ENCODE results near the gene MLST8. TPM values are rescaled to one million over a fixed set of nuclear protein-coding genes. Genes with fewer than 3 reads are reported as not detected.

MLST8 gene
- total and polyA plus RNA-seq, 4 donors, result 10.6 to 80.9 (median 52.9) TPM

DNA sequence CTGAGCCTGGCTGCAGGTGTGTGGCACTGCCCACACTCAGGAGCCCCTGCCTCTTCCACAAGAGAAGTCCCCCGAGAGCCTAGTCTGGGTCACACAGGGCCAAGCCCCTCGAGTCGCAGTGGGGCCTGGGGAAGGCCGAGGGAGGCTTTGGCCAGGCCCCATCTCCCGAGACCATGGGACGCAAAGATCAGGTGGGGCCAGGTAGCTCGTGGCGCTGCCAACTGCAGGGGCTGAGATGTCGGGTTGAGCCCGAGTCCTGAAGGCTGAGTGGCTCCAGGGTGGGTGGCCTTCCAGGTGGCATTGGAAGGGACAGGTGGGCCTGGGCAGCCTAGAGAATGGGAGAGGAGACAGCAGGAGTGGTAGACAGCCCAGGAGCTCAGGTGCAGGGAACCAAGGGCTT lies 43.3 kb upstream of the MLST8 start:
- no peak overlapping the region for H3K27ac ChIP-seq (ENCODE audit: low read depth, low read length)
- no peaks in the 10 kb centered on the region for H3K27me3 ChIP-seq (ENCODE audit: control insufficient read depth, insufficient read depth, low read length)
- H3K9me3 ChIP-seq (ENCODE audit: control insufficient read depth, insufficient read depth, low read length), result no peaks in the 10 kb centered on the region
- H3K36me3 ChIP-seq (ENCODE audit: control insufficient read depth, insufficient read depth, low read length), result peaks cover 90% of the 10 kb centered on the region
- DNase-seq (ENCODE audit: low read depth in 4 of 6, low spot score in 6 of 6), result no peak
- H3K4me1 ChIP-seq (ENCODE audit: control insufficient read depth, insufficient read depth, low read length), result peaks cover 56% of the 10 kb centered on the region
- WGBS (ENCODE audit: insufficient coverage), result 97% methylated on average over 10 of the region's 10 CpGs
- H3K4me3 ChIP-seq (ENCODE audit: low read depth, low read length), result no peak overlapping the region

GRCh38 chr16:2162676-2163118 lies 42.6 kb upstream of the MLST8 start:
- Histone ChIP-seq H3K4me1 (ENCODE audit: control insufficient read depth, insufficient read depth, low read length) (peaks cover 48% of the 10 kb centered on the region), H3K27ac (ENCODE audit: low read depth, low read length) (no peak overlapping the region)
- 72% methylated on average over 11 of the region's 13 CpGs for WGBS (ENCODE audit: insufficient coverage)

GRCh38 chr16:2163211-2163881 lies 41.9 kb upstream of the MLST8 start:
- H3K27ac ChIP-seq (ENCODE audit: low read depth, low read length), result no peak overlapping the region

More at GRCh38 chr16:2162676-2163118, 42.6 kb upstream of the MLST8 start:
- H3K27me3 ChIP-seq (ENCODE audit: control insufficient read depth, insufficient read depth, low read length), result no peaks in the 10 kb centered on the region
- no peak overlapping the region for H3K4me3 ChIP-seq (ENCODE audit: low read depth, low read length)
- no peaks in the 10 kb centered on the region for H3K9me3 ChIP-seq (ENCODE audit: control insufficient read depth, insufficient read depth, low read length)
- no peak for DNase-seq (ENCODE audit: low read depth in 4 of 6, low spot score in 6 of 6)
- H3K36me3 ChIP-seq (ENCODE audit: control insufficient read depth, insufficient read depth, low read length), result peaks cover 91% of the 10 kb centered on the region

DNA sequence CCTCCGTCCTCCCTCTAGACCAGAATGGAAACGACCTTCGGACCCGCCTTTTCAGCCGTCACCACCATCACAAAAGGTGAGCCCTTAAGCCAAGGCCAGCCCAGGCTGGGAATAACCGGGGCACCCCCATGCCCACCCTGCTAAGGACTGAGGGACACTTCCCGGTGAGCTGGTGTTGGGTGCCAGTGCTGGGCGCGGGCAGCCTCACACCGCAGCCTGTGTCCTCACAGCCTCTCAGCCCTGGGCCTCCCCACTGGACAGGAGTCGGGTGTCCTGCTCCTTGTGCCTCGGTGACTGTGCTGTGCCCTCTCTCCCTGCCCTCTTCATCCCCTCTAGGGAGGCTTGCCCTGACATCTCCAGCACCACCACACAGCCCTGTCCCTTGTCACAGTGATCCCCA lies 39.4 kb upstream of the MLST8 start:
- Histone ChIP-seq H3K4me1 (ENCODE audit: control insufficient read depth, insufficient read depth, low read length) (peaks cover 24% of the 10 kb centered on the region), H3K27me3 (ENCODE audit: control insufficient read depth, insufficient read depth, low read length) (no peaks in the 10 kb centered on the region), H3K9me3 (ENCODE audit: control insufficient read depth, insufficient read depth, low read length) (no peaks in the 10 kb centered on the region), H3K27ac (ENCODE audit: low read depth, low read length) (no peak overlapping the region), H3K36me3 (ENCODE audit: control insufficient read depth, insufficient read depth, low read length) (peaks cover 95% of the 10 kb centered on the region), H3K4me3 (ENCODE audit: low read depth, low read length) (no peak overlapping the region)
- 98% methylated on average over 11 of the region's 12 CpGs for WGBS (ENCODE audit: insufficient coverage)
- no peak for DNase-seq (ENCODE audit: low read depth in 4 of 6, low spot score in 6 of 6)

More at GRCh38 chr16:2163211-2163881, 41.9 kb upstream of the MLST8 start:
- Histone ChIP-seq H3K4me3 (ENCODE audit: low read depth, low read length) (no peak overlapping the region), H3K9me3 (ENCODE audit: control insufficient read depth, insufficient read depth, low read length) (no peaks in the 10 kb centered on the region), H3K36me3 (ENCODE audit: control insufficient read depth, insufficient read depth, low read length) (peaks cover 91% of the 10 kb centered on the region), H3K4me1 (ENCODE audit: control insufficient read depth, insufficient read depth, low read length) (peaks cover 41% of the 10 kb centered on the region), H3K27me3 (ENCODE audit: control insufficient read depth, insufficient read depth, low read length) (no peaks in the 10 kb centered on the region)
- 93% methylated on average over 23 of the region's 26 CpGs for WGBS (ENCODE audit: insufficient coverage)
- no peak for DNase-seq (ENCODE audit: low read depth in 4 of 6, low spot score in 6 of 6)

- Histone ChIP-seq H3K27ac (ENCODE audit: low read depth, low read length) (no peak overlapping the region), H3K9me3 (ENCODE audit: control insufficient read depth, insufficient read depth, low read length) (no peaks in the 10 kb centered on the region), H3K27me3 (ENCODE audit: control insufficient read depth, insufficient read depth, low read length) (no peaks in the 10 kb centered on the region), H3K4me1 (ENCODE audit: control insufficient read depth, insufficient read depth, low read length) (peaks cover 18% of the 10 kb centered on the region), H3K36me3 (ENCODE audit: control insufficient read depth, insufficient read depth, low read length) (peaks cover 96% of the 10 kb centered on the region), H3K4me3 (ENCODE audit: low read depth, low read length) (no peak overlapping the region)
- DNase-seq (ENCODE audit: low read depth in 4 of 6, low spot score in 6 of 6), result no peak
- 92% methylated on average over 14 of the region's 17 CpGs for WGBS (ENCODE audit: insufficient coverage)
Observed at GRCh38 chr16:2166263-2167067, 38.8 kb upstream of the MLST8 start.

DNA sequence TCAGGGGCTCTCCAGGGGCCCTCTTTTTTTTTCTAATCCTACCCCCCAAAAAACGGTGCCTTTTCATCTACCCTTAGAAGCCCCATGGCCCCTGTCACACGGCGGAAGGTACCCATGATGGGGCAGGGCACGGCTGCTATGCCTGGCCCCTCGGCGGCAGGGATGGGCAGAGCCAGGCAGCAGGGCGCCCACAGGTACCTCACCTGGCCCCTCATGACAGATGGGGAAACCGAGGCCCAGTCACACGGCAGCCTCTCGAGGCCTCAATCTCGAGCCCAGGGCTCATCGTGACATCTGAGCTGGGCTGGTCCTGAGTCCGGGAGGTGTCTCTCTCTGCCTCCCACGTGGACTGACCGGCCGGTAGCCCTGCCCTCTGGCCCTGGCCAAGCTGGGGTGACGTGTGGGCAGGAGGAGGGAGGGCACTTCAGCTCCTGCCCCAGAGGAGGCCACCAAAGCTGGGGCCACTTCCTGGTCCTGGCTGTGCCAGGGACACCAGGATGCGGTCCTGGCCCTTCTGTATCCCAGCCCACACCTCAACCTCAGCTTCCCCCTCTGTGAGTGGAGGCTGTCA lies 38.1 kb upstream of the MLST8 start:
- Histone ChIP-seq H3K36me3 (ENCODE audit: control insufficient read depth, insufficient read depth, low read length) (peaks cover 96% of the 10 kb centered on the region), H3K27ac (ENCODE audit: low read depth, low read length) (no peak overlapping the region), H3K27me3 (ENCODE audit: control insufficient read depth, insufficient read depth, low read length) (no peaks in the 10 kb centered on the region), H3K9me3 (ENCODE audit: control insufficient read depth, insufficient read depth, low read length) (no peaks in the 10 kb centered on the region), H3K4me3 (ENCODE audit: low read depth, low read length) (no peak overlapping the region), H3K4me1 (ENCODE audit: control insufficient read depth, insufficient read depth, low read length) (peaks cover 11% of the 10 kb centered on the region)
- 95% methylated on average over 16 of the region's 18 CpGs for WGBS (ENCODE audit: insufficient coverage)
- no peak for DNase-seq (ENCODE audit: low read depth in 4 of 6, low spot score in 6 of 6)

- Histone ChIP-seq H3K36me3 (ENCODE audit: control insufficient read depth, insufficient read depth, low read length) (peaks cover 100% of the 10 kb centered on the region), H3K27me3 (ENCODE audit: control insufficient read depth, insufficient read depth, low read length) (no peaks in the 10 kb centered on the region), H3K9me3 (ENCODE audit: control insufficient read depth, insufficient read depth, low read length) (no peaks in the 10 kb centered on the region), H3K4me1 (ENCODE audit: control insufficient read depth, insufficient read depth, low read length) (peaks cover 8% of the 10 kb centered on the region), H3K4me3 (ENCODE audit: low read depth, low read length) (no peak overlapping the region), H3K27ac (ENCODE audit: low read depth, low read length) (no peak overlapping the region)
- WGBS (ENCODE audit: insufficient coverage), result 87% methylated on average over 12 of the region's 18 CpGs
- no peak for DNase-seq (ENCODE audit: low read depth in 4 of 6, low spot score in 6 of 6)
Observed at GRCh38 chr16:2170080-2170479, 35.2 kb upstream of the MLST8 start.

- no peak for DNase-seq (ENCODE audit: low read depth in 4 of 6, low spot score in 6 of 6)
- Histone ChIP-seq H3K27me3 (ENCODE audit: control insufficient read depth, insufficient read depth, low read length) (no peaks in the 10 kb centered on the region), H3K9me3 (ENCODE audit: control insufficient read depth, insufficient read depth, low read length) (no peaks in the 10 kb centered on the region), H3K4me3 (ENCODE audit: low read depth, low read length) (no peak overlapping the region), H3K4me1 (ENCODE audit: control insufficient read depth, insufficient read depth, low read length) (peaks cover 8% of the 10 kb centered on the region), H3K36me3 (ENCODE audit: control insufficient read depth, insufficient read depth, low read length) (peaks cover 100% of the 10 kb centered on the region), H3K27ac (ENCODE audit: low read depth, low read length) (no peak overlapping the region)
- WGBS (ENCODE audit: insufficient coverage), result 93% methylated on average over 43 of the region's 47 CpGs
Observed at GRCh38 chr16:2170587-2171435, 34.4 kb upstream of the MLST8 start.

GRCh38 chr16:2171601-2172178 lies 33.6 kb upstream of the MLST8 start:
- Histone ChIP-seq H3K27me3 (ENCODE audit: control insufficient read depth, insufficient read depth, low read length) (no peaks in the 10 kb centered on the region), H3K9me3 (ENCODE audit: control insufficient read depth, insufficient read depth, low read length) (no peaks in the 10 kb centered on the region), H3K4me1 (ENCODE audit: control insufficient read depth, insufficient read depth, low read length) (peaks cover 8% of the 10 kb centered on the region), H3K4me3 (ENCODE audit: low read depth, low read length) (no peak overlapping the region), H3K36me3 (ENCODE audit: control insufficient read depth, insufficient read depth, low read length) (peaks cover 100% of the 10 kb centered on the region), H3K27ac (ENCODE audit: low read depth, low read length) (no peak overlapping the region)
- WGBS (ENCODE audit: insufficient coverage), result 95% methylated on average over 27 of the region's 28 CpGs
- no peak for DNase-seq (ENCODE audit: low read depth in 4 of 6, low spot score in 6 of 6)

All from spinal cord (tissue), 10 donors.